ENCODE results near the gene SPPL3.

DNA sequence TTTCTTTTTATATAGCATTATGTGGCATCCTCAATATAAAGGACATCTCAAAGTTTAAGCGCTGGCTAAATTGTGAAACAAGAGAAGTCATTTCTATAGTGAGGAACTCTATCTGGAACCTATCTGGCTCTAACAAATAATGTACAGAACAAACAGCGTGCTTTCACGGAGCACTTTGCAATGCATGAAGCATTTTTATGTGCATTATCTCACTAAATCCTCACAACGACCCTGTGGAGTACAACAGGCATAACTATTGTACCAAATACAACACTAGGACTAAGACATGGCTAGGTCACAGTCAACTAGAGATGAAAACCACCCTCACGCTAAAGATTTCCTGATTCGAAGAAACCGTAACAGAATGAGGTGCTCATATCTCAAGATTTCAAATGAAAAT is 8.6 kb downstream of the SPPL3 start:
- TF ChIP-seq, protein P1, sequence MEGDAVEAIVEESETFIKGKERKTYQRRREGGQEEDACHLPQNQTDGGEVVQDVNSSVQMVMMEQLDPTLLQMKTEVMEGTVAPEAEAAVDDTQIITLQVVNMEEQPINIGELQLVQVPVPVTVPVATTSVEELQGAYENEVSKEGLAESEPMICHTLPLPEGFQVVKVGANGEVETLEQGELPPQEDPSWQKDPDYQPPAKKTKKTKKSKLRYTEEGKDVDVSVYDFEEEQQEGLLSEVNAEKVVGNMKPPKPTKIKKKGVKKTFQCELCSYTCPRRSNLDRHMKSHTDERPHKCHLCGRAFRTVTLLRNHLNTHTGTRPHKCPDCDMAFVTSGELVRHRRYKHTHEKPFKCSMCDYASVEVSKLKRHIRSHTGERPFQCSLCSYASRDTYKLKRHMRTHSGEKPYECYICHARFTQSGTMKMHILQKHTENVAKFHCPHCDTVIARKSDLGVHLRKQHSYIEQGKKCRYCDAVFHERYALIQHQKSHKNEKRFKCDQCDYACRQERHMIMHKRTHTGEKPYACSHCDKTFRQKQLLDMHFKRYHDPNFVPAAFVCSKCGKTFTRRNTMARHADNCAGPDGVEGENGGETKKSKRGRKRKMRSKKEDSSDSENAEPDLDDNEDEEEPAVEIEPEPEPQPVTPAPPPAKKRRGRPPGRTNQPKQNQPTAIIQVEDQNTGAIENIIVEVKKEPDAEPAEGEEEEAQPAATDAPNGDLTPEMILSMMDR (IDR thresholded peaks at IDR 0.05), result no peak
- no peak for TF ChIP-seq RAD21 (IDR thresholded peaks at IDR 0.05; ENCODE audit: low read length)
- TF ChIP-seq FOXJ3 (CRISPR knock-in tag; IDR thresholded peaks at IDR 0.05), result no peak
